Measurements from ENCODE around the gene CHRNB2. TPM values are rescaled to one million over a fixed set of nuclear protein-coding genes. Genes with fewer than 3 reads are reported as not detected.

Gene CHRNB2
- total and polyA plus RNA-seq, 9 of the 15 experiments (the other 6 are each of a cell fraction or from before 2014, with no cell fraction given) = 0.01 TPM; not detected in 8

DNA sequence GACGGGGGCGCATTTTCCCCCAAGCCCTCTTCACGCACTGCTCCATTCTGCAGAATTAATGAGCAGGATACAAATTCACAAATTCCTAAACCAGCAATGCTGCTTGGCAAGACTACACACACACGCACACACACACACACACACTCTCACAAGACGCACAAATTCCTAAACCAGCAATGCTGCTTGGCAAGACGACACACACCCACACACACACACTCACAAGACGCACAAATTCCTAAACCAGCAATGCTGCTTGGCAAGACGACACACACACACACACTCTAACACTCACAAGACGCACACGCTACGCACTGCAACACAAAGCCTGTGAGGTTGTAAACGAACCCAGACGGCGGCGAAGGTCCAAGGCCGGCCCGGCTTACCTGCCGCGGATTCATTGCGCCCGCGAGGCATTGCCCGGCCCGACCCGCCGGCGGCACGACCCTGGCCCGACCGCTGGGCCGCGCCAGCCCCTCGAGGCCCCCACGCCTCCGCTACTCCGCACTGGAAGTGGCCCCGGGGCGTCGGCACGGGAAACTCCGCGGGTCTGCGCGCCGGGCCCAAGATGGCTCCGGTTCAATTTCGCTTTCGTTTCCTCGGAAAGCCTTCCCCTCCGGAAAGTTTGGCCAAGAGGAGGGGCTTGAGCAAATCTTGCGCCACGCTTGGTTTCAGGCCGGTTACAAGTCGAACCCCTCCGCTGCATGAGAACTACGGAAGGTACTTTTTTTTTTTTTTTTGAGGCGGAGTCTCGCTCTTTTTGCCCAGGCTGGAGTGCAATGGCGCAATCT is 40.2 kb downstream of the CHRNB2 start, which contains the start of gene ADAR (continued):
- TF ChIP-seq, protein P1, sequence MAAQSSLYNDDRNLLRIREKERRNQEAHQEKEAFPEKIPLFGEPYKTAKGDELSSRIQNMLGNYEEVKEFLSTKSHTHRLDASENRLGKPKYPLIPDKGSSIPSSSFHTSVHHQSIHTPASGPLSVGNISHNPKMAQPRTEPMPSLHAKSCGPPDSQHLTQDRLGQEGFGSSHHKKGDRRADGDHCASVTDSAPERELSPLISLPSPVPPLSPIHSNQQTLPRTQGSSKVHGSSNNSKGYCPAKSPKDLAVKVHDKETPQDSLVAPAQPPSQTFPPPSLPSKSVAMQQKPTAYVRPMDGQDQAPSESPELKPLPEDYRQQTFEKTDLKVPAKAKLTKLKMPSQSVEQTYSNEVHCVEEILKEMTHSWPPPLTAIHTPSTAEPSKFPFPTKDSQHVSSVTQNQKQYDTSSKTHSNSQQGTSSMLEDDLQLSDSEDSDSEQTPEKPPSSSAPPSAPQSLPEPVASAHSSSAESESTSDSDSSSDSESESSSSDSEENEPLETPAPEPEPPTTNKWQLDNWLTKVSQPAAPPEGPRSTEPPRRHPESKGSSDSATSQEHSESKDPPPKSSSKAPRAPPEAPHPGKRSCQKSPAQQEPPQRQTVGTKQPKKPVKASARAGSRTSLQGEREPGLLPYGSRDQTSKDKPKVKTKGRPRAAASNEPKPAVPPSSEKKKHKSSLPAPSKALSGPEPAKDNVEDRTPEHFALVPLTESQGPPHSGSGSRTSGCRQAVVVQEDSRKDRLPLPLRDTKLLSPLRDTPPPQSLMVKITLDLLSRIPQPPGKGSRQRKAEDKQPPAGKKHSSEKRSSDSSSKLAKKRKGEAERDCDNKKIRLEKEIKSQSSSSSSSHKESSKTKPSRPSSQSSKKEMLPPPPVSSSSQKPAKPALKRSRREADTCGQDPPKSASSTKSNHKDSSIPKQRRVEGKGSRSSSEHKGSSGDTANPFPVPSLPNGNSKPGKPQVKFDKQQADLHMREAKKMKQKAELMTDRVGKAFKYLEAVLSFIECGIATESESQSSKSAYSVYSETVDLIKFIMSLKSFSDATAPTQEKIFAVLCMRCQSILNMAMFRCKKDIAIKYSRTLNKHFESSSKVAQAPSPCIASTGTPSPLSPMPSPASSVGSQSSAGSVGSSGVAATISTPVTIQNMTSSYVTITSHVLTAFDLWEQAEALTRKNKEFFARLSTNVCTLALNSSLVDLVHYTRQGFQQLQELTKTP (IDR thresholded peaks at IDR 0.05; ENCODE audit: low read depth in 1 of 2, partially characterized antibody in 2 of 2) = peak in 1 of 2 experiments; percentile 45
- TF ChIP-seq, protein P2, sequence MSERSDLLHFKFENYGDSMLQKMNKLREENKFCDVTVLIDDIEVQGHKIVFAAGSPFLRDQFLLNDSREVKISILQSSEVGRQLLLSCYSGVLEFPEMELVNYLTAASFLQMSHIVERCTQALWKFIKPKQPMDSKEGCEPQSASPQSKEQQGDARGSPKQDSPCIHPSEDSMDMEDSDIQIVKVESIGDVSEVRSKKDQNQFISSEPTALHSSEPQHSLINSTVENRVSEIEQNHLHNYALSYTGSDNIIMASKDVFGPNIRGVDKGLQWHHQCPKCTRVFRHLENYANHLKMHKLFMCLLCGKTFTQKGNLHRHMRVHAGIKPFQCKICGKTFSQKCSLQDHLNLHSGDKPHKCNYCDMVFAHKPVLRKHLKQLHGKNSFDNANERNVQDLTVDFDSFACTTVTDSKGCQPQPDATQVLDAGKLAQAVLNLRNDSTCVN (CRISPR knock-in tag; IDR thresholded peaks at IDR 0.05) = peak; percentile 41; the same call in 1 of the 2 replicates
- TF ChIP-seq DDX20 (tag; IDR thresholded peaks at IDR 0.05; ENCODE audit: low read depth) (no peak), SMARCB1 (IDR thresholded peaks at IDR 0.05; ENCODE audit: insufficient read length, low read depth) (no peak), POLR2AphosphoS2 (IDR thresholded peaks at IDR 0.05; ENCODE audit: low read length) (no peak), NCOR1 (IDR thresholded peaks at IDR 0.05) (no peak), KAT8 (IDR thresholded peaks at IDR 0.05; ENCODE audit: low read depth) (no peak), CXXC5 (CRISPR knock-in tag; IDR thresholded peaks at IDR 0.05) (peak; percentile 65), ZNF347 (CRISPR knock-in tag; IDR thresholded peaks at IDR 0.05; ENCODE audit: low read depth) (no peak), ZNF551 (CRISPR knock-in tag; IDR thresholded peaks at IDR 0.05) (no peak), SUPT5H (IDR thresholded peaks at IDR 0.05) (no peak), ZNF224 (CRISPR knock-in tag; IDR thresholded peaks at IDR 0.05) (no peak), HDAC6 (IDR thresholded peaks at IDR 0.05; ENCODE audit: low read depth, low read length) (no peak)
- TF ChIP-seq, protein P3, sequence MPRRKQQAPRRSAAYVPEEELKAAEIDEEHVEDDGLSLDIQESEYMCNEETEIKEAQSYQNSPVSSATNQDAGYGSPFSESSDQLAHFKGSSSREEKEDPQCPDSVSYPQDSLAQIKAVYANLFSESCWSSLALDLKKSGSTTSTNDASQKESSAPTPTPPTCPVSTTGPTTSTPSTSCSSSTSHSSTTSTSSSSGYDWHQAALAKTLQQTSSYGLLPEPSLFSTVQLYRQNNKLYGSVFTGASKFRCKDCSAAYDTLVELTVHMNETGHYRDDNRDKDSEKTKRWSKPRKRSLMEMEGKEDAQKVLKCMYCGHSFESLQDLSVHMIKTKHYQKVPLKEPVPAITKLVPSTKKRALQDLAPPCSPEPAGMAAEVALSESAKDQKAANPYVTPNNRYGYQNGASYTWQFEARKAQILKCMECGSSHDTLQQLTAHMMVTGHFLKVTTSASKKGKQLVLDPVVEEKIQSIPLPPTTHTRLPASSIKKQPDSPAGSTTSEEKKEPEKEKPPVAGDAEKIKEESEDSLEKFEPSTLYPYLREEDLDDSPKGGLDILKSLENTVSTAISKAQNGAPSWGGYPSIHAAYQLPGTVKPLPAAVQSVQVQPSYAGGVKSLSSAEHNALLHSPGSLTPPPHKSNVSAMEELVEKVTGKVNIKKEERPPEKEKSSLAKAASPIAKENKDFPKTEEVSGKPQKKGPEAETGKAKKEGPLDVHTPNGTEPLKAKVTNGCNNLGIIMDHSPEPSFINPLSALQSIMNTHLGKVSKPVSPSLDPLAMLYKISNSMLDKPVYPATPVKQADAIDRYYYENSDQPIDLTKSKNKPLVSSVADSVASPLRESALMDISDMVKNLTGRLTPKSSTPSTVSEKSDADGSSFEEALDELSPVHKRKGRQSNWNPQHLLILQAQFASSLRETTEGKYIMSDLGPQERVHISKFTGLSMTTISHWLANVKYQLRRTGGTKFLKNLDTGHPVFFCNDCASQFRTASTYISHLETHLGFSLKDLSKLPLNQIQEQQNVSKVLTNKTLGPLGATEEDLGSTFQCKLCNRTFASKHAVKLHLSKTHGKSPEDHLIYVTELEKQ (CRISPR knock-in tag; IDR thresholded peaks at IDR 0.05) = no peak
- TF ChIP-seq, protein P4, sequence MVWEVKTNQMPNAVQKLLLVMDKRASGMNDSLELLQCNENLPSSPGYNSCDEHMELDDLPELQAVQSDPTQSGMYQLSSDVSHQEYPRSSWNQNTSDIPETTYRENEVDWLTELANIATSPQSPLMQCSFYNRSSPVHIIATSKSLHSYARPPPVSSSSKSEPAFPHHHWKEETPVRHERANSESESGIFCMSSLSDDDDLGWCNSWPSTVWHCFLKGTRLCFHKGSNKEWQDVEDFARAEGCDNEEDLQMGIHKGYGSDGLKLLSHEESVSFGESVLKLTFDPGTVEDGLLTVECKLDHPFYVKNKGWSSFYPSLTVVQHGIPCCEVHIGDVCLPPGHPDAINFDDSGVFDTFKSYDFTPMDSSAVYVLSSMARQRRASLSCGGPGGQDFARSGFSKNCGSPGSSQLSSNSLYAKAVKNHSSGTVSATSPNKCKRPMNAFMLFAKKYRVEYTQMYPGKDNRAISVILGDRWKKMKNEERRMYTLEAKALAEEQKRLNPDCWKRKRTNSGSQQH (CRISPR knock-in tag; IDR thresholded peaks at IDR 0.05) = no peak
- TF ChIP-seq, protein P5, sequence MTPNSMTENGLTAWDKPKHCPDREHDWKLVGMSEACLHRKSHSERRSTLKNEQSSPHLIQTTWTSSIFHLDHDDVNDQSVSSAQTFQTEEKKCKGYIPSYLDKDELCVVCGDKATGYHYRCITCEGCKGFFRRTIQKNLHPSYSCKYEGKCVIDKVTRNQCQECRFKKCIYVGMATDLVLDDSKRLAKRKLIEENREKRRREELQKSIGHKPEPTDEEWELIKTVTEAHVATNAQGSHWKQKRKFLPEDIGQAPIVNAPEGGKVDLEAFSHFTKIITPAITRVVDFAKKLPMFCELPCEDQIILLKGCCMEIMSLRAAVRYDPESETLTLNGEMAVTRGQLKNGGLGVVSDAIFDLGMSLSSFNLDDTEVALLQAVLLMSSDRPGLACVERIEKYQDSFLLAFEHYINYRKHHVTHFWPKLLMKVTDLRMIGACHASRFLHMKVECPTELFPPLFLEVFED (CRISPR knock-in tag; conservative IDR thresholded peaks at IDR 0.05) = 0 out of 2 replicates have a peak, but pooled peaks have one; percentile 60
